Left lung (tissue), 10 donors: ENCODE measurements around the gene GAREM1. TPM values are rescaled to one million over a fixed set of nuclear protein-coding genes. Genes with fewer than 3 reads are reported as not detected.
"Not testable (repeated sequence)": the region's sequence is repeated elsewhere in the genome, so short reads cannot be mapped to it uniquely, and the experiment has no call there.

Experiments used
- ATAC-seq: fragments of 200-7000 bp; cut with Tn5 transposase; one replicate; pipeline ENCODE4 v1.9.1; 2020; ENCODE audit warnings: moderate library complexity
- DNase-seq, 4 donors: peaks; one replicate each; pipeline ENCODE4 v3.0.0-alpha.2; 2013 to 2020
- H3K27ac ChIP-seq, 2 donors: fragments of 200-600 bp; sonication (generic) in 1 of 2; one replicate each; pipeline versions ENCODE4 v1.5.0 to v1.8.0; 2020 to 2021
- H3K27me3 ChIP-seq, 2 donors: fragments of 200-600 bp; sonication (generic) in 1 of 2; one replicate each; pipeline versions ENCODE4 v1.5.0 to v1.8.0; 2020 to 2021
- H3K36me3 ChIP-seq, 2 donors: fragments of 200-600 bp; sonication (generic) in 1 of 2; one replicate each; pipeline versions ENCODE4 v1.5.0 to v1.8.0; 2020 to 2021
- H3K4me1 ChIP-seq, 2 donors: fragments of 200-600 bp; one replicate each; pipeline ENCODE4 v1.8.0; 2021
- H3K4me3 ChIP-seq, 2 donors: fragments of 200-600 bp; sonication (generic) in 1 of 2; one replicate each; pipeline versions ENCODE4 v1.5.0 to v1.8.0; 2020 to 2021; ENCODE audit warnings: mild to moderate bottlenecking in 1 of 2
- H3K9me3 ChIP-seq, 2 donors: fragments of 200-600 bp; sonication (generic) in 1 of 2; one replicate each; pipeline versions ENCODE4 v1.5.0 to v1.8.0; 2020 to 2021
- intact Hi-C, 2 donors: fragments of 100-400 bp; cut with DNase I; formaldehyde crosslinking; loops; one replicate each; pipeline versions ENCODE4 v1.11.2 to v1.14.2; 2022
- polyA plus RNA-seq, 6 donors: library from polyadenylated mRNA; unstranded; fragments of 120-200 nt; gene quantifications; one replicate each; pipeline ENCODE4 v1.2.1, GENCODE V29; 2013; ENCODE audit not compliant: insufficient read length in 6 of 6
- total RNA-seq, 2 donors: library from RNA; stranded (reverse); fragmentation: NEBNext Ultra II Directional; extraction: Animal tissue kit (Norgen Biotek cat#: 25700); gene quantifications; one replicate each; pipeline ENCODE4 v1.2.1, GENCODE V29; 2021
- TF ChIP-seq, protein P1 (sequence below), 2 donors: fragments of 200-600 bp; sonication (generic) in 1 of 2; IDR thresholded peaks; one replicate each; pipeline versions ENCODE4 v1.5.0 to v1.8.0; 2021; ENCODE audit warnings: antibody characterized with exemption in 2 of 2
- donor health status: DM: no; HTN: yes; CAD: no.
- donor health status: DM: no; HTN: no; CAD: no.

Gene GAREM1
- total and polyA plus RNA-seq, 8 donors, result 10.3 to 20.2 (median 13.1) TPM

DNA sequence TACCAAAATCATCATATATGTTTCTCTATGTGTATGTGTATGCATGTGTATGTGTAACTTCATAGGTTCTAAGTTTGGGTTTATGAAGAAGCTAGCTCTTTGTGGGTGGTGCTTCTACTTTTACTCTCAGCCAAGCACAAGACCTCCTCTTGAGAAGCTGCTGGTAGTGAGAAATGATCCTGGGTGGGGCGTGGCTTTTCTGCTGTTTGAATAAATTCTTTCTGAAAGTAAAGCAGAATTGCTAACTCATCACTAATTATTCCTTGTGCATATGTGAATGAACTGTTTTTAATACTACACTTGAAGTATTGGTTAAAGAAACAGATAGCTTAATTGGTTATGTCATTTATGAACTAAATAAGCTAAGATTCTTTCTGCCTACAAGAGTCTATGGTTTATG, 7.6 kb upstream of the GAREM1 start:
- DNase-seq (no peak), ATAC-seq (no peak)
- Histone ChIP-seq H3K4me3 (no peak overlapping the region), H3K36me3 (no peaks in the 10 kb centered on the region), H3K27ac (no peak overlapping the region), H3K27me3 (peaks cover 0 to 14% of the 10 kb centered on the region in 2 donors), H3K9me3 (no peaks in the 10 kb centered on the region), H3K4me1 (no peaks in the 10 kb centered on the region)
- TF ChIP-seq, protein P1, sequence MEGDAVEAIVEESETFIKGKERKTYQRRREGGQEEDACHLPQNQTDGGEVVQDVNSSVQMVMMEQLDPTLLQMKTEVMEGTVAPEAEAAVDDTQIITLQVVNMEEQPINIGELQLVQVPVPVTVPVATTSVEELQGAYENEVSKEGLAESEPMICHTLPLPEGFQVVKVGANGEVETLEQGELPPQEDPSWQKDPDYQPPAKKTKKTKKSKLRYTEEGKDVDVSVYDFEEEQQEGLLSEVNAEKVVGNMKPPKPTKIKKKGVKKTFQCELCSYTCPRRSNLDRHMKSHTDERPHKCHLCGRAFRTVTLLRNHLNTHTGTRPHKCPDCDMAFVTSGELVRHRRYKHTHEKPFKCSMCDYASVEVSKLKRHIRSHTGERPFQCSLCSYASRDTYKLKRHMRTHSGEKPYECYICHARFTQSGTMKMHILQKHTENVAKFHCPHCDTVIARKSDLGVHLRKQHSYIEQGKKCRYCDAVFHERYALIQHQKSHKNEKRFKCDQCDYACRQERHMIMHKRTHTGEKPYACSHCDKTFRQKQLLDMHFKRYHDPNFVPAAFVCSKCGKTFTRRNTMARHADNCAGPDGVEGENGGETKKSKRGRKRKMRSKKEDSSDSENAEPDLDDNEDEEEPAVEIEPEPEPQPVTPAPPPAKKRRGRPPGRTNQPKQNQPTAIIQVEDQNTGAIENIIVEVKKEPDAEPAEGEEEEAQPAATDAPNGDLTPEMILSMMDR (IDR thresholded peaks at IDR 0.05), result no peak
- intact Hi-C loops, result loop anchor here in 1 of 2 donors (10.0 kb wide), 1 partner anchor 204 kb away; no protein-coding TSS in a partner anchor

DNA sequence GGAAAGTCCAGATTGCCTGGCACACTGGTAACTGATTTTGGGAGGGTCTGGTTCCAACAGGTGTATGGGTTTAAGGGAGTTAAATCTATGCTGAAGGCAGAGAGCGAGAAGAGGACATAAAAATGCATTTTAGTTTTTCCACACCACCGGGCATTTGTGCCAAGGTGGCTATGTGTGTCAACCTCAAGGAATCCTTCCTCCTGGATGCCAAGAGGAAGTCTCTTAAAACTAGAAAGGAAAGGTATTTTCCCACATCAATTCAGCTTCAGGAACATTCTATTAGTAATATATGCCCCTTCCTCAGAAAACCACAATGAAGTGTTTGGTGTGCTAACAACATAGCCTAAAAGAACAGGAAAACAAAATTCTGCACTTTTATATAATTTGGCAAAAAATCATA, 5.4 kb upstream of the GAREM1 start:
- Histone ChIP-seq H3K4me1 (peaks cover 0 to 4% of the 10 kb centered on the region in 2 donors), H3K9me3 (no peaks in the 10 kb centered on the region), H3K4me3 (no peak overlapping the region), H3K27me3 (peaks cover 0 to 25% of the 10 kb centered on the region in 2 donors), H3K27ac (no peak overlapping the region), H3K36me3 (no peaks in the 10 kb centered on the region)
- TF ChIP-seq, protein P1 (IDR thresholded peaks at IDR 0.05), result no peak
- no peak for ATAC-seq
- intact Hi-C loops, result loop anchor here in 1 of 2 donors (10.0 kb wide), 1 partner anchor 201 kb away; no protein-coding TSS in a partner anchor
- DNase-seq, result no peak

DNA sequence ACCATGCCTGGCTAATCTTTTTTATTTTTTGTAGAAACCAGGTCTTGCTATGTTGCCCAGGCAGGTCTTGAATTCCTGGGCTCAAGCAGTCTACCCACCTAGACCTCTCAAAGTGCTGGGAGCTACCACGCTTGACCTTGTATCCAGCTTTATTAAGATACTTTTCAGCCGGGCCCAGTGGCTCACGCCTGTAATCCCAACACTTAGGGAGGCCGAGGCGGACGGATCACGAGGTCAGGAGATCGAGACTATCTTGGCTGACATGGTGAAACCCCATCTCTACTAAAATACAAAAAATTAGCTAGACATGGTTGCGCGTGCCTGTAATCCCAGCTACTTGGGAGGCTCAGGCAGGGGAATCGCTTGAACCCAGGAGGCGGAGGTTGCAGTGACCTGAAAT, 4.4 kb upstream of the GAREM1 start:
- DNase-seq, H3K4me3 ChIP-seq, H3K9me3 ChIP-seq, H3K27ac ChIP-seq, ATAC-seq, H3K4me1 ChIP-seq, H3K36me3 ChIP-seq: not testable (repeated sequence)
- intact Hi-C loops, result loop anchor here in 1 of 2 donors (10.0 kb wide), 1 partner anchor 200 kb away; no protein-coding TSS in a partner anchor
- peaks cover 0 to 34% of the 10 kb centered on the region in 2 donors for H3K27me3 ChIP-seq

DNA sequence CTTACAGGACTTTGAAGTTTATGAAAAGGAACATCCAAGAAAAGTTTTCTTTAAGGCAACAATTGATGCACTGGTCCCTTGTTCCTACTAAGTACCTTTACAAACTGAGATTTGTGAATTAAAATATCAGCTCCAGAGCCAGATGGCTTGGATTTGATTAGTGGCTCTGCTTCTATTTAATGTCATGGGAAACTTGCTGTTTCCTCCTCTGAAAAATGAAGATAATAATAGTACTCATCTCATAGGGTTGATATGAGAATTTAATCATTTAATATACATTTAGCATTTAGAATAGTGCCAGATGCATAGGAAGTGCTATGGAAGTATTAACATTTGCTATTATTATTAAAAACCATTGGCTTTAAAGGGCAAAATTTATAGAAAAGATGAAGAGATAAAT, 2.6 kb upstream of the GAREM1 start:
- Histone ChIP-seq H3K27me3 (peaks cover 0 to 47% of the 10 kb centered on the region in 2 donors), H3K36me3 (no peaks in the 10 kb centered on the region), H3K27ac (no peak overlapping the region), H3K4me1 (peaks cover 0 to 18% of the 10 kb centered on the region in 2 donors), H3K9me3 (no peaks in the 10 kb centered on the region), H3K4me3 (no peak overlapping the region)
- ATAC-seq, result no peak
- intact Hi-C loops, result loop anchor here in 1 of 2 donors (10.0 kb wide), 1 partner anchor 199 kb away; no protein-coding TSS in a partner anchor
- TF ChIP-seq, protein P1 (IDR thresholded peaks at IDR 0.05), result no peak
- DNase-seq, result no peak

DNA sequence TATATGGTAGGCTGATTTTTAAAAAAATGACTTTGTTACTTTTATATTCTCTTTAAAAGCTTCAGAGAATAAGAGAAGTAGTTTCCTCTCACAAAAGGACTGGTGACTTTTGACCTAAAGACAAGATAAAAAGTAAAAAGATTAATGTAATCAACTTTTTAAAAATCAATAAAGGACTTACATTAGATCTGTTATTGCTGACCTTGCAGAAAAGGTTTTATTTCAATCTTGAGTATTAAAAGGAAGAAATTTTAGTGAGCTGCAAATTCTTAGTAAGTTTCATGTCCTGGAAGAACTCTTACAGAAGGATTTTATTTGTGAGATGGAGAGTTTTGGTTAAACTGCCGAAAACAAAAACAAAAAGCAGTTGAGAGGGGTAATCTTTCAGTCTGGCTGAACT, 2.2 kb upstream of the GAREM1 start:
- Histone ChIP-seq H3K27me3 (peaks cover 0 to 52% of the 10 kb centered on the region in 2 donors), H3K4me1 (peaks cover 0 to 22% of the 10 kb centered on the region in 2 donors), H3K36me3 (no peaks in the 10 kb centered on the region), H3K27ac (no peak overlapping the region), H3K4me3 (no peak overlapping the region), H3K9me3 (no peaks in the 10 kb centered on the region)
- intact Hi-C loops, result loop anchor here in 1 of 2 donors (10.0 kb wide), 1 partner anchor 198 kb away; no protein-coding TSS in a partner anchor
- no peak for ATAC-seq
- TF ChIP-seq, protein P1 (IDR thresholded peaks at IDR 0.05), result no peak
- DNase-seq, result no peak

DNA sequence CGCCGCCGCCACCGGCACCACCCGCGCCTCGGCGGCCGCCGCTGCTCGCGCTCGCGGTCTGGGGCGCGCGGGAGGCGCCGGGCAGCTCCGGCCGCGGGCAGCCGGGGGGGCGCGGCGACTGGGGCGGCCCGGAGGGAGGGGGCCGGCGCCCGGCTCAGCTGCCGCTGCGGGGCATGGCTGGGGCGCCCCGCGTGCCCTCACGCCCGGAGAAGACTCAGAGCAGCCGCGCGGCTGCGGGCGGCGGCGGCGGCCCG, 295 bp downstream of the GAREM1 start:
- H3K4me3 ChIP-seq, result peak overlapping the region; percentile 54 to 62
- H3K27me3 ChIP-seq, result peaks cover 0 to 67% of the 10 kb centered on the region in 2 donors
- TF ChIP-seq, protein P1 (IDR thresholded peaks at IDR 0.05), result no peak
- H3K27ac ChIP-seq, result peak overlapping the region; percentile 50 to 67
- no peaks in the 10 kb centered on the region for H3K9me3 ChIP-seq
- peaks cover 0 to 22% of the 10 kb centered on the region in 2 donors for H3K4me1 ChIP-seq
- no peak for ATAC-seq
- no peaks in the 10 kb centered on the region for H3K36me3 ChIP-seq
- intact Hi-C loops, result loop anchor here in 1 of 2 donors (10.0 kb wide), 1 partner anchor 196 kb away; no protein-coding TSS in a partner anchor
- DNase-seq, result no peak
